HG03064 (cell line): Measurements from ENCODE around the gene MRPS34.
"Not testable (repeated sequence)": the region's sequence is repeated elsewhere in the genome, so short reads cannot be mapped to it uniquely, and the experiment has no call there.

Source experiments
- ATAC-seq: cut with Tn5 transposase; IDR thresholded peaks from one replicate; pipeline ENCODE4 v1.9.1; 2021; ENCODE audit warnings: low read depth; ENCODE audit not compliant: unreplicated experiment

The MRPS34 gene

GRCh38 chr16:1772908-1773702 is at the start of gene MRPS34:
MRPS34 (minus strand) TSS chr16:1773134; CDS start chr16:1773119, 15 bp downstream.
- ATAC-seq = peak; percentile 44

- ATAC-seq = no peak
Measured at GRCh38 chr16:1821861-1822611, 49.1 kb upstream of the MRPS34 start.

- no peak for ATAC-seq
Measured at GRCh38 chr16:1820946-1821290, 48.0 kb upstream of the MRPS34 start.

- ATAC-seq = no peak
Measured at GRCh38 chr16:1820096-1820945, 47.4 kb upstream of the MRPS34 start.

GRCh38 chr16:1819611-1820010 is 46.7 kb upstream of the MRPS34 start:
- no peak for ATAC-seq

GRCh38 chr16:1818873-1819525 is 46.1 kb upstream of the MRPS34 start:
- ATAC-seq = no peak

- ATAC-seq = no peak
Measured at GRCh38 chr16:1818204-1818872, 45.4 kb upstream of the MRPS34 start.

GRCh38 chr16:1817716-1818115 is 44.8 kb upstream of the MRPS34 start:
- no peak for ATAC-seq

- ATAC-seq = no peak
Measured at GRCh38 chr16:1817276-1817589, 44.3 kb upstream of the MRPS34 start.

GRCh38 chr16:1816396-1817275 is 43.7 kb upstream of the MRPS34 start:
- ATAC-seq = no peak

- ATAC-seq = no peak
Measured at GRCh38 chr16:1815461-1815860, 42.5 kb upstream of the MRPS34 start.

GRCh38 chr16:1812732-1813163 is 39.8 kb upstream of the MRPS34 start:
- ATAC-seq = no peak

GRCh38 chr16:1810536-1810935 is 37.6 kb upstream of the MRPS34 start:
- no peak for ATAC-seq

GRCh38 chr16:1810106-1810505 is 37.2 kb upstream of the MRPS34 start:
- ATAC-seq = no peak

GRCh38 chr16:1809281-1809801 is 36.4 kb upstream of the MRPS34 start:
- no peak for ATAC-seq

GRCh38 chr16:1808691-1809090 is 35.8 kb upstream of the MRPS34 start:
- no peak for ATAC-seq

GRCh38 chr16:1807626-1808025 is 34.7 kb upstream of the MRPS34 start:
- no peak for ATAC-seq

GRCh38 chr16:1800701-1801100 is 27.8 kb upstream of the MRPS34 start:
- no peak for ATAC-seq

- not testable (repeated sequence) for ATAC-seq
Measured at GRCh38 chr16:1799263-1799662, 26.3 kb upstream of the MRPS34 start.
